ENCODE data around the gene SPACA5. TPM values are rescaled to one million over a fixed set of nuclear protein-coding genes. Genes with fewer than 3 reads are reported as not detected.
"Not testable (repeated sequence)": the region's sequence is repeated elsewhere in the genome, so short reads cannot be mapped to it uniquely, and the experiment has no call there.

Gene SPACA5
- total and polyA plus RNA-seq, 8 donors, result 0.34 to 0.49 (median 0.41) TPM; not detected in 3

- DNase-seq (no peak), ATAC-seq (no peak)
- Histone ChIP-seq H3K4me1 (peaks cover 0 to 9% of the 10 kb centered on the region in 2 donors), H3K36me3 (peaks cover 0 to 9% of the 10 kb centered on the region in 2 donors), H3K4me3 (no peak overlapping the region), H3K27ac (no peak overlapping the region), H3K27me3 (no peaks in the 10 kb centered on the region), H3K9me3 (no peaks in the 10 kb centered on the region)
- TF ChIP-seq CTCF (IDR thresholded peaks at IDR 0.05), result no peak
- intact Hi-C loops (cut with DNase I), result no loop called here
These were observed 5.5 kb upstream of the SPACA5 start for GRCh38 chrX:48001260-48001659.

- no peak for TF ChIP-seq CTCF (IDR thresholded peaks at IDR 0.05)
- H3K27ac ChIP-seq, result no peak overlapping the region
- DNase-seq (no peak), ATAC-seq (no peak)
- no peak overlapping the region for H3K4me3 ChIP-seq
- H3K9me3 ChIP-seq, result no peaks in the 10 kb centered on the region
- intact Hi-C loops (cut with DNase I), result no loop called here
- peaks cover 0 to 9% of the 10 kb centered on the region in 2 donors for H3K4me1 ChIP-seq
- H3K27me3 ChIP-seq, result no peaks in the 10 kb centered on the region
- H3K36me3 ChIP-seq, result no peaks in the 10 kb centered on the region
These were observed 4.5 kb upstream of the SPACA5 start for GRCh38 chrX:48002319-48002718.

- ATAC-seq (no peak), DNase-seq (no peak)
- H3K27me3 ChIP-seq, result no peaks in the 10 kb centered on the region
- TF ChIP-seq CTCF (IDR thresholded peaks at IDR 0.05), result no peak
- H3K27ac ChIP-seq, result peak overlapping the region in 1 of 2 donors; percentile 79
- no peaks in the 10 kb centered on the region for H3K36me3 ChIP-seq
- intact Hi-C loops (cut with DNase I), result no loop called here
- peak overlapping the region; percentile 35 to 55 for H3K4me3 ChIP-seq
- peaks cover 0 to 9% of the 10 kb centered on the region in 2 donors for H3K4me1 ChIP-seq
- H3K9me3 ChIP-seq, result no peaks in the 10 kb centered on the region
These were observed 3.9 kb upstream of the SPACA5 start for GRCh38 chrX:48002929-48003328.

GRCh38 chrX:48003367-48003757 is 3.4 kb upstream of the SPACA5 start:
- no peak for TF ChIP-seq CTCF (IDR thresholded peaks at IDR 0.05)
- DNase-seq (peak in 1 of 4 donors; percentile 68), ATAC-seq (peak; percentile 30)
- Histone ChIP-seq H3K27ac (peak overlapping the region; percentile 47 to 79), H3K27me3 (no peaks in the 10 kb centered on the region), H3K9me3 (no peaks in the 10 kb centered on the region), H3K4me1 (peaks cover 0 to 9% of the 10 kb centered on the region in 2 donors), H3K36me3 (no peaks in the 10 kb centered on the region), H3K4me3 (peak overlapping the region; percentile 35 to 55)
- intact Hi-C loops (cut with DNase I), result no loop called here

GRCh38 chrX:48003758-48004457 is 2.9 kb upstream of the SPACA5 start, which contains the start of gene ZNF182:
Gene ZNF182 (minus strand): TSS chrX:48003989. CDS start chrX:48002609, 1,380 bp downstream.
- Histone ChIP-seq H3K4me1 (peaks cover 0 to 9% of the 10 kb centered on the region in 2 donors), H3K9me3 (no peaks in the 10 kb centered on the region), H3K27ac (peak within 1 kb of the TSS; percentile 47 to 79), H3K4me3 (peak within 1 kb of the TSS; percentile 35 to 55), H3K36me3 (no peaks in the 10 kb centered on the region), H3K27me3 (no peaks in the 10 kb centered on the region)
- intact Hi-C loops (cut with DNase I), result no loop called here
- TF ChIP-seq CTCF (IDR thresholded peaks at IDR 0.05), result no peak
- peak; percentile 84 to 95 (median 94) for DNase-seq
- peak; percentile 96 for ATAC-seq

- H3K9me3 ChIP-seq; H3K36me3 ChIP-seq; intact Hi-C loops (cut with DNase I); H3K27me3 ChIP-seq; DNase-seq; H3K27ac ChIP-seq; H3K4me1 ChIP-seq; ATAC-seq; H3K4me3 ChIP-seq: not testable (repeated sequence)
These were observed 2.7 kb downstream of the SPACA5 start for GRCh38 chrX:48009445-48009960.

- intact Hi-C loops (cut with DNase I); ATAC-seq; H3K27me3 ChIP-seq; H3K4me3 ChIP-seq; DNase-seq; H3K4me1 ChIP-seq; H3K27ac ChIP-seq; H3K36me3 ChIP-seq; H3K9me3 ChIP-seq: not testable (repeated sequence)
These were observed 10.0 kb downstream of the SPACA5 start for GRCh38 chrX:48016583-48017310.

Data from left lung (tissue), 10 donors.